DOHH2 (cell line): ENCODE measurements around the gene SERPINA5.

Experiments used
- H3F3A ChIP-seq: fragments of 200-600 bp; sonication (generic), shearing (Covaris generic); 2 replicates; pipeline ENCODE4 v1.6.0; 2016; ENCODE audit warnings: antibody characterized with exemption, mild to moderate bottlenecking; ENCODE audit not compliant: control insufficient read depth, insufficient read depth
- H3K27ac ChIP-seq: fragments of 200-600 bp; sonication (generic); 2 replicates; pipeline ENCODE4 v1.5.1; 2014; ENCODE audit warnings: low read depth, mild to moderate bottlenecking, low read length, moderate library complexity
- H3K27me3 ChIP-seq: fragments of 200-600 bp; sonication (generic); 2 replicates; pipeline ENCODE4 v1.6.1; 2014; ENCODE audit warnings: mild to moderate bottlenecking, low read length, mixed read lengths; ENCODE audit not compliant: control insufficient read depth
- H3K36me3 ChIP-seq: fragments of 200-600 bp; sonication (generic); 2 replicates; pipeline ENCODE4 v1.6.1; 2014; ENCODE audit warnings: mild to moderate bottlenecking, low read length, moderate library complexity, mixed read lengths; ENCODE audit not compliant: control insufficient read depth
- H3K4me1 ChIP-seq: fragments of 200-600 bp; sonication (generic); 2 replicates; pipeline ENCODE4 v1.6.1; 2014; ENCODE audit warnings: mild to moderate bottlenecking, low read length, mixed read lengths; ENCODE audit not compliant: control insufficient read depth
- H3K4me2 ChIP-seq: fragments of 200-600 bp; sonication (generic); 2 replicates; pipeline ENCODE4 v1.6.0; 2014; ENCODE audit warnings: mild to moderate bottlenecking, low read length, moderate library complexity
- H3K4me3 ChIP-seq: fragments of 200-600 bp; sonication (generic); 2 replicates; pipeline ENCODE4 v1.5.1; 2014; ENCODE audit warnings: mild to moderate bottlenecking, low read length, mixed read lengths
- H3K79me2 ChIP-seq: fragments of 200-600 bp; sonication (generic); 2 replicates; pipeline ENCODE4 v1.6.1; 2014; ENCODE audit warnings: mild to moderate bottlenecking, low read length, mixed read lengths; ENCODE audit not compliant: control insufficient read depth
- H3K9me2 ChIP-seq: fragments of 200-600 bp; sonication (generic); replicated peaks from 2 replicates; pipeline ENCODE4 v1.6.1; 2014; ENCODE audit warnings: mild to moderate bottlenecking, low read length, mixed read lengths; ENCODE audit not compliant: control insufficient read depth
- H3K9me3 ChIP-seq: fragments of 200-600 bp; sonication (generic); 2 replicates; pipeline ENCODE4 v1.6.1; 2014; ENCODE audit warnings: antibody characterized with exemption, low read length, mixed read lengths; ENCODE audit not compliant: control insufficient read depth, insufficient read depth
- H4K20me1 ChIP-seq: fragments of 200-600 bp; sonication (generic); 2 replicates; pipeline ENCODE4 v1.6.0; 2014; ENCODE audit warnings: low read depth, mild to moderate bottlenecking, antibody characterized with exemption, low read length, moderate library complexity; ENCODE audit not compliant: control insufficient read depth, insufficient read depth
- EZH2phosphoT487 ChIP-seq: fragments of 200-600 bp; sonication (generic); IDR thresholded peaks from 2 replicates; pipeline ENCODE4 v1.6.1; 2017; ENCODE audit warnings: borderline replicate concordance, mild to moderate bottlenecking, antibody characterized with exemption, low read length, moderate library complexity, mixed read lengths
- TF ChIP-seq, protein P1 (sequence below): fragments of 200-600 bp; sonication (generic); IDR thresholded peaks from one replicate; pipeline ENCODE4 v1.5.1; 2014; ENCODE audit warnings: antibody characterized with exemption, mild to moderate bottlenecking, low read depth, low read length; ENCODE audit not compliant: poor library complexity, severe bottlenecking

SERPINA5 gene

DNA sequence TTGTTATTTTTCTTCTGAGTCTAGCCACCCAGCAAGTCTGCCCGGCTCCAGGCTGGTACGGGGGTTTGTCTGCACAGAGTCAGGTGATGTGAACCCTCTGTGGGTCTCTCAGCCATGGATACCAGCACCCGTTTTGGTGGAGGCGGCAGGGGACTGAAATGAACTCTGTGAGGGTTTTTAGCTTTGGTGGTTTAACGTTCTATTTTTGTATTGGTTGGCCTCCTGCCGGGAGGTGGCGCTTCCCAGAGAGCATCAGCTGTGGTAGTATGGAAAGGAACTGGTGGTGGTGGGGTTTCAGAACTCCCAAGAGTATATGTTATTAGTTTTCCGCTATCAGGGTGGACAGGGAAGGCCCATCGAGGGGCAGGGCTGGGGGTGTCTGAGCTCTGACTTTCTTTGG is 25.2 kb upstream of the SERPINA5 start:
- Histone ChIP-seq H3K9me3 (peaks cover 4% of the 10 kb centered on the region; the same call in 1 of the 2 replicates), H3K4me3 (no peak overlapping the region), H3K4me1 (no peaks in the 10 kb centered on the region), H3K36me3 (no peaks in the 10 kb centered on the region), H3K27me3 (peaks cover 6% of the 10 kb centered on the region), H3K27ac (no peak overlapping the region), H3F3A (no peaks in the 10 kb centered on the region), H3K79me2 (no peaks in the 10 kb centered on the region), H3K4me2 (no peak overlapping the region), H4K20me1 (no peaks in the 10 kb centered on the region), H3K9me2 (no peaks in the 10 kb centered on the region)
- TF ChIP-seq, protein P1, sequence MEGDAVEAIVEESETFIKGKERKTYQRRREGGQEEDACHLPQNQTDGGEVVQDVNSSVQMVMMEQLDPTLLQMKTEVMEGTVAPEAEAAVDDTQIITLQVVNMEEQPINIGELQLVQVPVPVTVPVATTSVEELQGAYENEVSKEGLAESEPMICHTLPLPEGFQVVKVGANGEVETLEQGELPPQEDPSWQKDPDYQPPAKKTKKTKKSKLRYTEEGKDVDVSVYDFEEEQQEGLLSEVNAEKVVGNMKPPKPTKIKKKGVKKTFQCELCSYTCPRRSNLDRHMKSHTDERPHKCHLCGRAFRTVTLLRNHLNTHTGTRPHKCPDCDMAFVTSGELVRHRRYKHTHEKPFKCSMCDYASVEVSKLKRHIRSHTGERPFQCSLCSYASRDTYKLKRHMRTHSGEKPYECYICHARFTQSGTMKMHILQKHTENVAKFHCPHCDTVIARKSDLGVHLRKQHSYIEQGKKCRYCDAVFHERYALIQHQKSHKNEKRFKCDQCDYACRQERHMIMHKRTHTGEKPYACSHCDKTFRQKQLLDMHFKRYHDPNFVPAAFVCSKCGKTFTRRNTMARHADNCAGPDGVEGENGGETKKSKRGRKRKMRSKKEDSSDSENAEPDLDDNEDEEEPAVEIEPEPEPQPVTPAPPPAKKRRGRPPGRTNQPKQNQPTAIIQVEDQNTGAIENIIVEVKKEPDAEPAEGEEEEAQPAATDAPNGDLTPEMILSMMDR: no peak
- TF ChIP-seq EZH2phosphoT487: no peak

DNA sequence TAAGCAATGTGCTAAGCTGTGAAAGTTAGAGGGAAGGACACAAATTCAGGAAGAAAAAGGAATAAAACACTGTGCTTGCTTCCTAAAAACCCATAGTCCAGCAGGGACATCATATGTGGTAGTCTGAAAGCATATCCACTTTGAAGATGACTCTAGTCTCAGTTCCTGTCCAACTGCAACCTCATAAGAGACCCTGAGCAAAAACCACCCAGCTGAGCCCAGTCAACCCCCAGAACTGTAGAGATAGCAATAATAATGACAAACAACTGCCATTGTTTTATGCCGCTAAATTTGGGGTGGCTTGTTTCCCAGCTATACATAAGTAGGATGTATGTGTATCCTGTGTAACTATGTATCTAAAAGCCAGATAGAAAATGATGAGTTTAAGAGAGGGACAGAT is 23.9 kb upstream of the SERPINA5 start:
- Histone ChIP-seq H3K4me3 (no peak overlapping the region), H3F3A (no peaks in the 10 kb centered on the region), H3K27me3 (peaks cover 5% of the 10 kb centered on the region; the same call in 1 of the 2 replicates), H3K9me3 (peaks cover 4% of the 10 kb centered on the region; the same call in 1 of the 2 replicates), H4K20me1 (no peaks in the 10 kb centered on the region), H3K4me2 (no peak overlapping the region), H3K9me2 (no peaks in the 10 kb centered on the region), H3K36me3 (no peaks in the 10 kb centered on the region), H3K27ac (no peak overlapping the region), H3K79me2 (no peaks in the 10 kb centered on the region), H3K4me1 (no peaks in the 10 kb centered on the region)
- no peak for TF ChIP-seq EZH2phosphoT487
- TF ChIP-seq, protein P1: no peak

DNA sequence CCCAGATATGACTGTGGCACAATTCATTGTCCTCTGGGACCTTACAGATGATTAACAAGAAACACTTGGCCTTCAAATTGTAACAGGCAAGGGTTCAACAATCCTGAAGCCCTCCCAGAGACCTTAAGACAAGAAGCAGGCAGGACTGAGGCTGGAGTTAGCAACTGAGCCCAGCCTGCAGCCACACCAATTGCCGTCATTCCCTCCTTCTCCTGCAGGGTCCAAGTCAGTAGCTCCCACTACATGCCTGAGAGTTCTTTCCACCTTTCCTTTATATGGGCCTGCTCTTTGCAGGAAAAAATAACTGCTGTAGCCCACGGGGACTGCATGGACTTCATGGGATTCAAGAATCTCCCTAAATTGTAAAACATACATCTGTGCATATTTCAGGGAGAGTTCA is 22.4 kb upstream of the SERPINA5 start:
- no peak for TF ChIP-seq EZH2phosphoT487
- TF ChIP-seq, protein P1: no peak
- no peak overlapping the region for H3K4me2 ChIP-seq

More for the DNA sequence above, 22.4 kb upstream of the SERPINA5 start:
- no peaks in the 10 kb centered on the region for H3K4me1 ChIP-seq
- H3K4me3 ChIP-seq: no peak overlapping the region
- no peaks in the 10 kb centered on the region for H4K20me1 ChIP-seq
- no peaks in the 10 kb centered on the region for H3K9me2 ChIP-seq
- H3K27ac ChIP-seq: no peak overlapping the region
- H3F3A ChIP-seq: no peaks in the 10 kb centered on the region
- peaks cover 4% of the 10 kb centered on the region; the same call in 1 of the 2 replicates for H3K9me3 ChIP-seq
- H3K27me3 ChIP-seq: peaks cover 3% of the 10 kb centered on the region; the same call in 1 of the 2 replicates
- H3K79me2 ChIP-seq: no peaks in the 10 kb centered on the region
- H3K36me3 ChIP-seq: no peaks in the 10 kb centered on the region
